HG03039 (cell line): ENCODE data around the gene LCN9.
"Not testable (repeated sequence)": the region's sequence is repeated elsewhere in the genome, so short reads cannot be mapped to it uniquely, and the experiment has no call there.

Source experiments
- ATAC-seq: cut with Tn5 transposase; IDR thresholded peaks from one replicate; pipeline ENCODE4 v1.9.1; 2021; ENCODE audit warnings: mild to moderate bottlenecking, moderate library complexity; ENCODE audit not compliant: unreplicated experiment

LCN9 gene

DNA sequence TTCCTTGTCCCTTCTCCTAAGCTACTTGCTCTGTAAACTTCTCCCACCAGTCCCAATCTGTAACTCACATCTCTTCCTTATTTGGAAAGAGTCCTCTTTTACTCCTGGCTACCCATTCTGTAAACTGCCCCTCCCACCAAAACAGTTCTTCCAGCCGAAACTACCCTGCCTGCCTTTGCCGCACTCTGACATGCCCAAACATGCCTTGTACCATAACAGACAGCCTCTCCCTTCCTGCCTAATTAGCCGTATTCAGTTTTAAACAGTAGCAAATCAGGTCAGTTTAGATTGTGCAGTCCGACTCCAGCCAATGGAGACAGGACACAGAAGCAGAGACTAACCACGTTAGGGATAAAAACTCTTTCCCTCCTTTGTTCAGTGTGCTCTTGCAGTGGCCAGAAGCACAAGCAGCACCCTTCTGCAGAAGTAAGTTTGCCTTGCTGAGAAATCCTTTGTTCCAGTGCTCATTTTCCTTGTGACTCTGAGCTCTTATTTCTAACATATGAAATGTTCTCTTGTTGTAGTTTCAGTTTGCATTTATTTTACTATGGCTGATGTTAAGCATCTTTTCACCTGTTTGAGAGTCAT is 18.4 kb upstream of the LCN9 start:
- no peak for ATAC-seq

DNA sequence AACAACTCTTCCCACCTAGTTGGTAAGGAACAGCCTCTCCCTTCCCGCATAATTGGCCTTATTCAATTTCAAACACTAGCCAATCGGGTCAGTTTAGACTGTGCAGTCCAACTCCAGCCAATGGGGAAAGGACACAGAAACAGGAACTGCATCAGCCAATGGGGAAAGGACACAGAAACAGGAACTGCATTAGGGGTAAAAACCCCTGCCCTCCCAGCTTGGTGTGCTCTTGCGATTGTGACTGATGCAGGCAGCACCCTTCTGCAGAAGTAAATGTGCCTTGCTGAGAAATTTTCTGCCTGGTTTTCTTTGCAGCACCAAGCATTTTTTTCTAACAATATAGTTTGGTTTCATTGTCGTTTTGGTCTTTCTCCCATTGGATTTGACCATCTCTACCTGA is 15.2 kb upstream of the LCN9 start:
- ATAC-seq: no peak

DNA sequence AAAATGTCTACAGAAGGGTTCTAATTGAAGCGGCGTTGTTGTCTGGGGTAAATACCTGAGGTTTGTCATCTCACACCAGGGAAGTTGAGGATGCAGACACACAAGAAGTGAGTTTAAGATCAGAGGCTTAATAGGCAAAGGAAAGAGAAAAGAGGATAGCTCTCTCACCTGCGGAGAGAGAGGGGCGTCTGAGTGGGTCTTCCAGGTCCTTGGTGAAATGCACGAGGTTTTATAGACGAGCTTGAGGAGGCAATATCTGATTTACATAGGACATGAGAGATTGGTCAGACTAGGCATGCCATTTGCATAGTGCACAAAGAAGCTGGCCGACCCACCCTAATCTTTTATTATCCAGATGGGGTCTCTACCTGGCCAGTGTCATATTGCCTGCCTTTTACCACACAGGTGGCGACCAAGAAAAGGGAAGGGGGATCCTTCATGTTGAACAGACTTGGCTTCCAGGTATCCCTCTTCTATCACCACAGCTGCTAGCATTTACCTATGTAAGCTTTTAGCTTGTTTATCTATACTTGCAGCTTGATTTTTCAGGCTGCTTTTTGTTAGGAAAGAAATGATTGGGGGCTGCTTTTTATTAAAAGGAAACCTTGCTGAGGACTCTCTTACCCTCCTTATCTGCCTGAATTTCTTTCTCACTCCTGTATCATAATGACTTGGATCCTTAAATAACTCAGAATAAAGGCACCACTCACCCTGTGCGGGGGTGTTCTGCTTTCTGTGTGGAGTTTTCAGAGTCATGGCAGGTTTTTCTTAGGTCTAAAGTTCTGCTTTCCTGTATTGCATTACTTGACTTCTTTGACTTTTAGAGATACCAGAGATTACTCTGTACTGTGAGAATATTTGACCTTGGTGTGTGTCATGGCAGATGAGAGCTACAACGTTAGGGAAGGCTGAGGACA is 14.4 kb upstream of the LCN9 start:
- ATAC-seq: no peak

DNA sequence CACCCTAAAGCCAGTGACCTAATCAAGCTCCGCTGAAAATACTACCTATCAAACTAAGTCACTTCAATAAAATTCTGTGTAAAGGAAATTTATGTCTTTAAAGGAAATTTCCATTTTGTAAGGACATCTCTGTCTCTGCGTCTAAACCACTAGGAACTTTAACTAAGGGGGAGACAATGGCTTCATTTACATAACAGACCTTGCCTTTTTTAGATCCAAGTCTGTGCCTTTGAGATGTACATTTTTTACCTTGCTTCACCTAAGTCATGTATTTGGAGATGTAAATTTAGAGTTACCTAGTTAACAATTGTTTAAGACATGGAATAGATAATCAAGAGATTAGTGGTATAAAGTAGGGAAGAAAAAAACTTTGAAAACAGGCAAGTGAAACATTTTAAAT is 13.6 kb upstream of the LCN9 start:
- ATAC-seq: no peak

GRCh38 chr9:135650408-135650807 is 12.7 kb upstream of the LCN9 start:
- ATAC-seq: no peak

DNA sequence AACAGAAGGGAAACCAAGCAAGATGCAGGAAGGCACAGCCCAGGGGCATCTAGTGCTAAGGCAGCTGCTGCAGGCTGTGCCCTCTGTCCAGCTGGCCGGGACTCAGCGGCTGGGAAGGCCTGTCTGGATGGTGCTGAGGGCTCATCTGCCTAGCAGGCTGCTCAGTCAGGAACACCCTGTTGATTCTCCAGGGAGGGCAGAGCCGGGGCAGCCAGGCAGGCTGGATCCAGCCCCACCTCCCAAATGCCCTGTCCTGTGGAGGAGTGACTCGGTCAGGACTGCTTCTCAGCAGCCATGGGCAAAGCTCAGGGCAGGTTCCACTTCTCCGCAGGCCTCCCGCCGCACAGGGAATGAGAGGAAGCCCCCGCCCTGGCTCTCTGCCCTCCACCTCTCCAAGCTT is 7.8 kb upstream of the LCN9 start:
- ATAC-seq: no peak

DNA sequence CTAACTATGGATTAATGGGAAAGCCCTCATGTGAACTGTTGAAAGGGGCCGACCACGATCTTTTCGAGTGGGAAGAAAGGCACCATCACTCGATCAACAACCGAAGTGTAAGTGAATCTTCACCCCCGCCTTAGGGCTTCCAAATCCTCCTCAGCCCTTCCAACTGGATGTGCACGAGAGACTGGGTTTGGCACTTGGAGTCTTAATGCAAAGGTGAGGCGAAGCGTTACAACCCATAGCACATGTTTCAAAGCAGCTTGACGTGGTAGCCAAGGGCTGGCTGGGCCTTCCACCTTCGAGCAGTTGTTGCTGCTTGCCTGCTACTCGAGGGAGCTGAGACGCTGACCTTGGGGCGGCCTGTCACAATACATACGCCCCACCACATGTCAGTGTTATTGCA is 5.7 kb upstream of the LCN9 start:
- no peak for ATAC-seq

DNA sequence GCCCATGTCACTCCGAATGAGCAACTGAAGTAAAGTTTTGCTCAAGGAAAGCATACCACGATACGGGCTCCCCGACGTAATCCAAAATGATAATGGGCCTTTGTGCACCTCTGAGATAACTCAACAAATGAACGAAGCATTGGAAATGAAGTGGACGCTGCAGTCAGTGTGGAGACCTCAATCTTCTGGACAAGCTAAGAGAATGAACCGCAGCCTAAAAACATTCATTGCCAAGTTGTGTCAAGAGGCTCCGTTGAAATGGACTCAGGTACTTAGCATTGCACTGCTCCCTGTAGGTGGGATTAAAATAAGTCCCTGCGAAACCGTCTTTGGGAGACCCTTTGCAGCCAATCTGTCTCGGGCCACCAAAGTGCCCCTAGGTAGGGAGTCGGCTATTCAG is 3.9 kb upstream of the LCN9 start:
- no peak for ATAC-seq

DNA sequence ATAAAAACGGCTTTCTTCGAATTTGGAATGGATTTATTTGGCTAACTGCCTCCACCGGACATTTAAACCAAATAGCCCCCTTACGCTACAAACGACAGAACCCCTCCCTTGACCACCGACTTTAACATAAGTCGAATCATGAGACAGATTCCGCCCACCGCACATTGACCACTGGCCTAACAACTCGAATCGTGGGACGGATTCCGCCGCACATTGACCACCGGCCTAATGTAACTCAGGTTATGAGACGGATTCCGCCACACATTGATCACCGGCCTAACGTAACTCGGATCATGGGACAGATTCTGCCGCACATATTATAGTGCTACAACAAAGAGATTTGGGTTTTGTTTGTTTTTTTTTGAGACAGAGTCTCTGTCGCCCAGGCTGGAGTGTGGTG is 2.7 kb upstream of the LCN9 start:
- no peak for ATAC-seq

- ATAC-seq: no peak
Measured at GRCh38 chr9:135661816-135662560, 1.1 kb upstream of the LCN9 start.

- ATAC-seq: no peak
Measured at GRCh38 chr9:135663451-135663770, 302 bp downstream of the LCN9 start.

GRCh38 chr9:135663857-135664256 is 748 bp downstream of the LCN9 start:
- ATAC-seq: no peak

GRCh38 chr9:135664266-135664665 is 1.2 kb downstream of the LCN9 start:
- ATAC-seq: no peak

- ATAC-seq: no peak
Measured at GRCh38 chr9:135664801-135665794, 2.0 kb downstream of the LCN9 start.

DNA sequence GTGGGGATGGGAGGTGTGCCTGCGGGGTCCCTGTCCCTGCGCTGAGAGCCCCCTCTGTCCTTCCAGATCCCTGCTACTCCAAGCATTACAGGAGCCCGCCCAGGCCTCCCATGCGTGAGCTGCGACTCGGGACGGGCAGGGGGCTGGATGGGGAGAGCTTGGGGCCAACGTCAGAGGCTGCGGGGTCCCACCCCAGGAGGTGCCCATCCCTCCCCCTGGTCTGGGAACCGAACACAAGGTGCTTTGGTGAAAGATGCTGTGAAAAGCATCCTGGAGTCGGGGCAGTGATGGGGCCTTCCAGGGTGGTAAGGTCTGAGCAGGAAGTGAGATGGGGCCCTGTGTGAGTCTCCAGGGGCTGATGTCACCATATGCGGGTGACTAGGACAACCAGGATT is 2.7 kb downstream of the LCN9 start:
- no peak for ATAC-seq

DNA sequence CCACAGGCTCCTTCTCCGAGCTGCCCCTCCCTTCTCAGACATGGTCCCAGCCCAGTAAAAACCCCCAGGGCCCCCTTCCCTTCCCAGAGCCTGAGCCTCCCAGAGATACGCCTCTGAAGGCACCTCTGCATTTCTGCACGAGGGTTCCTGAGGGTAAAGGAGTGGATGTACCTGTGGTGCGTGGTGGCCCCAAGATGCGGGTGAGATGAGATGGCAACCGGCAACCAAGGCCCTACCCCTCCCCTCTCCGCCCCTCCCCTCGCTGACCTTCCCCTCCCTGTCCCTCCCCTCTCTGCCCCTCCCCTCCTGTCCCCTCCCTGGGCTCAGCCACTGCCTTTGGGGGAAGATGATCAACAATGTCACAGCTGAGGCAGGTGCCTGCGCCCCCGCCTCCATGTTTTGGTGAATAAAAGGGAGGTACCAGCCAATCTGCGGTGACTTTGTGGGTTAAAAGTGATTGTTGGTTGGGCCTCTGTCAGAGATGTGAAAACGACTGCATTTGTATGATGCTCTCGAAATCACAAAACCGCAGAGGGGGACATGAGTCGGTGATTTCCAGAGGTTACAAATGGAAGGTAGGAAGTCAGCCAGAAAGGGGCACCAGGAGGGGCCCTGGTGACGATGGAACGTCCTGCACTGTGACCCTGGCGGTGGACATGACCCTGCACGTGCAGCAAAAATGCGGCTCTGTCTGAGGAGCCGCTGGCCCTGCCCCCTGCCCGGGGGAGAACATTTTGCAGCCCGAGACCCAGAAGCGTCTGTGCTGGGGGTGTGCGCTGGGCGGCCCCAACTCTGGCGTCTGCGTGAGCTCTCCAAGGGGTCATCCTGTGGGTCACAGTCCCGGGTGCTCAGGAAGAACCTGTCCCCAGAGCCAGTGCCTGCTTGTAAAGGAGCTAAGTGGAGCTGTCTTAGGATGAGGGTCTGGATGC is 3.7 kb downstream of the LCN9 start:
- ATAC-seq: no peak

- no peak for ATAC-seq
Measured at GRCh38 chr9:135667463-135668001, 4.4 kb downstream of the LCN9 start.

GRCh38 chr9:135669018-135669417 is 5.9 kb downstream of the LCN9 start:
- not testable (repeated sequence) for ATAC-seq

GRCh38 chr9:135669616-135670285 is 6.6 kb downstream of the LCN9 start:
- ATAC-seq: no peak
